ENCODE measurements around the gene CHRM4.

DNA sequence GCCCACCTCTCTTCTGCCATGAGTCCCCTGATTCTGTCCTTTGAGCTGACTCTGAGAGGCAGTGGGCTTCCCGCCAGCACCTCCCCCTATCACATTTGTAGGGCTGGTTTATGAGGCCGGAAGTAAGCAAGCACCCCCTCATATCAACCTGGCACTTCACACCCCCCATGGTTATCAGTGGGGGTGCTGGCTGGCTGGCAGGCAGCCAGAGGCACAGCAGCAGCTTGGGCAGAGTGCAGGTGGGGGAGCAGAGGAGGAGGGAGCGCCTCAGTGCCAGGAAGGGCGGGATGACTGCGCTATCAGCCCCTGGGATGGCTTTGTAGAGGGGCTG, 22.9 kb upstream of the CHRM4 start:
- TF ChIP-seq, protein P1, sequence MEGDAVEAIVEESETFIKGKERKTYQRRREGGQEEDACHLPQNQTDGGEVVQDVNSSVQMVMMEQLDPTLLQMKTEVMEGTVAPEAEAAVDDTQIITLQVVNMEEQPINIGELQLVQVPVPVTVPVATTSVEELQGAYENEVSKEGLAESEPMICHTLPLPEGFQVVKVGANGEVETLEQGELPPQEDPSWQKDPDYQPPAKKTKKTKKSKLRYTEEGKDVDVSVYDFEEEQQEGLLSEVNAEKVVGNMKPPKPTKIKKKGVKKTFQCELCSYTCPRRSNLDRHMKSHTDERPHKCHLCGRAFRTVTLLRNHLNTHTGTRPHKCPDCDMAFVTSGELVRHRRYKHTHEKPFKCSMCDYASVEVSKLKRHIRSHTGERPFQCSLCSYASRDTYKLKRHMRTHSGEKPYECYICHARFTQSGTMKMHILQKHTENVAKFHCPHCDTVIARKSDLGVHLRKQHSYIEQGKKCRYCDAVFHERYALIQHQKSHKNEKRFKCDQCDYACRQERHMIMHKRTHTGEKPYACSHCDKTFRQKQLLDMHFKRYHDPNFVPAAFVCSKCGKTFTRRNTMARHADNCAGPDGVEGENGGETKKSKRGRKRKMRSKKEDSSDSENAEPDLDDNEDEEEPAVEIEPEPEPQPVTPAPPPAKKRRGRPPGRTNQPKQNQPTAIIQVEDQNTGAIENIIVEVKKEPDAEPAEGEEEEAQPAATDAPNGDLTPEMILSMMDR (conservative IDR thresholded peaks at IDR 0.05; ENCODE audit: low read length), result no peak
- no peak for TF ChIP-seq EZH2phosphoT487 (IDR thresholded peaks at IDR 0.05; ENCODE audit: borderline replicate concordance, low read depth, low read length)
